Measurements from ENCODE around the gene CDH4. TPM values are rescaled to one million over a fixed set of nuclear protein-coding genes. Genes with fewer than 3 reads are reported as not detected.

CDH4 gene
- total and polyA plus RNA-seq, 2 donors (not counting 1 experiment from before 2014, with no cell fraction given) = not detected

DNA sequence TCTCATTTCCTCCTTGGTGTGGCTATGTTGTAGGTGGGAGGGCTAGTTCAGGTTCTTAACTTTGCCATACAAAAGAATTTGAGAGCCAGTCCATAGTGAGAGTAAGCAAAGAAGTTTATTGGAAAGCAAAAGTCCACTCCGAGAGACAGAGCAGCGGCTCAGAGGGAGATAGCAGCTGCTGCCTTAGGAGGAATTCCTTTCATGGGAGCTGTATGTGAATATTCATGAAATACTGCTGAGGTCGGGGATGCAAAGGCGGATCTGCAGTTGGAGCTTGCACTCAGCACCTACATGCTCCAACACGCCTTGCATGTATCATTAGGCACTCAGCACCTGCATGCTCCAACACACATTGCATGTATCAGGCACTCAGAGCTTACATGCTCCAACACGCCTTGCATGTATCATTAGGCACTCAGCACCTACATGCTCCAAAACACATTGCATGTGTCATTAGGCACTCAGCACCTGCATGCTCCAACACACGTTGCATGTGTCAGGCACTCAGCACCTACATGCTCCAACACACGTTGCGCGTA is 54.9 kb downstream of the CDH4 start:
- CTCF ChIA-PET = no interaction called here
- H3K9me3 Mint-ChIP-seq (ENCODE audit: insufficient read depth) = peaks cover 2% of the 10 kb centered on the region
- H3K4me3 Mint-ChIP-seq = no peak overlapping the region
- H3K27ac Mint-ChIP-seq = no peak overlapping the region
- POLR2A ChIA-PET = no interaction called here
- ATAC-seq (ENCODE audit: low read depth) (no peak), DNase-seq (no peak)
- H3K4me2 ChIP-seq (replicated peaks; ENCODE audit: low read depth, low read length, poor library complexity, severe bottlenecking) = no peak overlapping the region
- TF ChIP-seq, protein P1, sequence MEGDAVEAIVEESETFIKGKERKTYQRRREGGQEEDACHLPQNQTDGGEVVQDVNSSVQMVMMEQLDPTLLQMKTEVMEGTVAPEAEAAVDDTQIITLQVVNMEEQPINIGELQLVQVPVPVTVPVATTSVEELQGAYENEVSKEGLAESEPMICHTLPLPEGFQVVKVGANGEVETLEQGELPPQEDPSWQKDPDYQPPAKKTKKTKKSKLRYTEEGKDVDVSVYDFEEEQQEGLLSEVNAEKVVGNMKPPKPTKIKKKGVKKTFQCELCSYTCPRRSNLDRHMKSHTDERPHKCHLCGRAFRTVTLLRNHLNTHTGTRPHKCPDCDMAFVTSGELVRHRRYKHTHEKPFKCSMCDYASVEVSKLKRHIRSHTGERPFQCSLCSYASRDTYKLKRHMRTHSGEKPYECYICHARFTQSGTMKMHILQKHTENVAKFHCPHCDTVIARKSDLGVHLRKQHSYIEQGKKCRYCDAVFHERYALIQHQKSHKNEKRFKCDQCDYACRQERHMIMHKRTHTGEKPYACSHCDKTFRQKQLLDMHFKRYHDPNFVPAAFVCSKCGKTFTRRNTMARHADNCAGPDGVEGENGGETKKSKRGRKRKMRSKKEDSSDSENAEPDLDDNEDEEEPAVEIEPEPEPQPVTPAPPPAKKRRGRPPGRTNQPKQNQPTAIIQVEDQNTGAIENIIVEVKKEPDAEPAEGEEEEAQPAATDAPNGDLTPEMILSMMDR (IDR thresholded peaks at IDR 0.05) = no peak
- TF ChIP-seq EZH2 (IDR thresholded peaks at IDR 0.05; ENCODE audit: borderline replicate concordance, insufficient read depth, low read depth, low read length, poor library complexity, severe bottlenecking) = no peak
- H3K27me3 ChIP-seq (replicated peaks in 1 of 4; ENCODE audit: control extremely low read depth in 1 of 4, control insufficient read depth in 3 of 4, insufficient read depth in 4 of 4, low read length in 3 of 4) = no peaks in the 10 kb centered on the region
- no peak overlapping the region for H3K9ac ChIP-seq (ENCODE audit: low read length)
- intact Hi-C loops (cut with micrococcal nuclease) = no loop called here
- no peaks in the 10 kb centered on the region for H3K4me1 Mint-ChIP-seq
- no peak overlapping the region for H2AFZ ChIP-seq (ENCODE audit: insufficient read depth, low read depth, low read length, poor library complexity, severe bottlenecking)
- H3K79me2 ChIP-seq (ENCODE audit: control insufficient read depth, insufficient read depth, low read length) = no peaks in the 10 kb centered on the region
- H3K27ac ChIP-seq (ENCODE audit: low read length in 2 of 2) = no peak overlapping the region
- 82% methylated on average over 8 of the region's 10 CpGs for WGBS (ENCODE audit: insufficient coverage)
- H3K36me3 ChIP-seq (replicated peaks in 1 of 2; ENCODE audit: control extremely low read depth in 1 of 2, control insufficient read depth in 1 of 2, extremely low read depth in 1 of 2, insufficient read depth in 2 of 2, low read length in 1 of 2) = no peaks in the 10 kb centered on the region
- H3K4me1 ChIP-seq (ENCODE audit: control insufficient read depth in 2 of 2, insufficient read depth in 2 of 2, low read length in 2 of 2) = no peaks in the 10 kb centered on the region
- H3K27me3 Mint-ChIP-seq = no peaks in the 10 kb centered on the region
- H3K4me3 ChIP-seq (ENCODE audit: control extremely low read depth in 1 of 5, extremely low read depth in 1 of 5, insufficient read depth in 1 of 5, low read depth in 2 of 5, low read length in 4 of 5) = no peak overlapping the region
- peaks cover 0 to 24% (median 0%) of the 10 kb centered on the region in 3 donors for H3K9me3 ChIP-seq (ENCODE audit: control extremely low read depth in 1 of 3, control insufficient read depth in 2 of 3, insufficient read depth in 1 of 3, low read length in 2 of 3)
- no peaks in the 10 kb centered on the region for H4K20me1 ChIP-seq (ENCODE audit: control insufficient read depth, insufficient read depth, low read length, poor library complexity, severe bottlenecking)

DNA sequence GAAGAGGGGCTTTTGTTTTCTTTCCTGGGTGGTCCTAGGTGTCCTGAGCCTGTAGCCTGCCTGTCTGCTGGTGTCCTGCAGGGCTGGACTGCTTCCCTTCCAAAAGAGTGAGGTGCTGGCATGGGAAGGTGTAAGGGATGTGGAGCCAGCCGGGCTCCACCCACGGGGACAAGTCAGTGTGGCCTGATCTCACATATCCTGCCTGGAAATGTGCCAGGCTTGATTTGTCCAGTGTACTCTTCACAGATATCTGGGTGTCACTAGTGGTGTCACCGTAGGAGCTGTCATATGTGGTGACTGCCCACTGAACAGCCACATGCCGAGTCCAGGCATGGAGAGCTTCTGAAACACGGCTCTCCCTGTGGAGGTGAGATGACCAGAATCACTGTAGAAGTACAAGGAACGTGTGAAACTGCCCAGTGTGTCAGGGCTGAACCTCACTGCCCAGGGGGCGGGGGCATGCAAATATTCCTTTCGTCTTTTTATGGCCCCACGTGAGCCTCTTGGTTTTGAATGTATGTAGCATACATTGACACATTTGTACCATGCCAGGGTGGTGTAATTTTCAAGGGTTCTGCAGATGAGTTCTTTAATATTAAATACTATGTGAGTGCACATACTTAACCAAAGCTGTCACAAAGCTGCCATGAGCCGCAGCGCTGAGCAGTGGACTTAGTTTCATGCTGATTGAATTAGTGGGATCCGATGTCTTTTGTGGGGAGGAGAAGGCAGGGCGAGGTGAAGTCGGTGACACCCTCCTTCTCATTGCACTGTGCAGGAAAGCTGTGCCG is 55.8 kb downstream of the CDH4 start:
- CTCF ChIA-PET = no interaction called here
- no peak for ATAC-seq (ENCODE audit: low read depth)
- H3K27me3 ChIP-seq (replicated peaks in 1 of 4; ENCODE audit: control extremely low read depth in 1 of 4, control insufficient read depth in 3 of 4, insufficient read depth in 4 of 4, low read length in 3 of 4) = no peaks in the 10 kb centered on the region
- H3K4me1 ChIP-seq (ENCODE audit: control insufficient read depth in 2 of 2, insufficient read depth in 2 of 2, low read length in 2 of 2) = no peaks in the 10 kb centered on the region
- no peak overlapping the region for H2AFZ ChIP-seq (ENCODE audit: insufficient read depth, low read depth, low read length, poor library complexity, severe bottlenecking)
- H3K36me3 ChIP-seq (replicated peaks in 1 of 2; ENCODE audit: control extremely low read depth in 1 of 2, control insufficient read depth in 1 of 2, extremely low read depth in 1 of 2, insufficient read depth in 2 of 2, low read length in 1 of 2) = no peaks in the 10 kb centered on the region
- peaks cover 0 to 26% (median 0%) of the 10 kb centered on the region in 3 donors for H3K9me3 ChIP-seq (ENCODE audit: control extremely low read depth in 1 of 3, control insufficient read depth in 2 of 3, insufficient read depth in 1 of 3, low read length in 2 of 3)
- H4K20me1 ChIP-seq (ENCODE audit: control insufficient read depth, insufficient read depth, low read length, poor library complexity, severe bottlenecking) = no peaks in the 10 kb centered on the region
- H3K4me3 ChIP-seq (ENCODE audit: control extremely low read depth in 1 of 5, extremely low read depth in 1 of 5, insufficient read depth in 1 of 5, low read depth in 2 of 5, low read length in 4 of 5) = no peak overlapping the region
- H3K27me3 Mint-ChIP-seq = no peaks in the 10 kb centered on the region
- DNase-seq = no peak
- H3K4me2 ChIP-seq (replicated peaks; ENCODE audit: low read depth, low read length, poor library complexity, severe bottlenecking) = no peak overlapping the region
- peaks cover 4% of the 10 kb centered on the region for H3K9me3 Mint-ChIP-seq (ENCODE audit: insufficient read depth)
- no peak overlapping the region for H3K27ac Mint-ChIP-seq
- intact Hi-C loops (cut with micrococcal nuclease) = no loop called here
- no peaks in the 10 kb centered on the region for H3K4me1 Mint-ChIP-seq
- POLR2A ChIA-PET = no interaction called here
- H3K9ac ChIP-seq (ENCODE audit: low read length) = no peak overlapping the region
- TF ChIP-seq EZH2 (IDR thresholded peaks at IDR 0.05; ENCODE audit: borderline replicate concordance, insufficient read depth, low read depth, low read length, poor library complexity, severe bottlenecking) = no peak
- TF ChIP-seq, protein P1 (IDR thresholded peaks at IDR 0.05) = no peak
- no peak overlapping the region for H3K4me3 Mint-ChIP-seq
- H3K27ac ChIP-seq (ENCODE audit: low read length in 2 of 2) = no peak overlapping the region
- no peaks in the 10 kb centered on the region for H3K79me2 ChIP-seq (ENCODE audit: control insufficient read depth, insufficient read depth, low read length)
- 95% methylated on average over 8 of the region's 15 CpGs for WGBS (ENCODE audit: insufficient coverage)

Data from B cell (primary cell).